Loucy (cell line): ENCODE measurements around the gene FIBCD1.

ENCODE experiments used
- H2AFZ ChIP-seq: fragments of 200-600 bp; sonication (generic); 2 replicates; pipeline ENCODE4 v1.6.0; 2016; ENCODE audit warnings: antibody characterized with exemption, mild to moderate bottlenecking, low read length, moderate library complexity
- H3F3A ChIP-seq: fragments of 200-600 bp; 2 replicates; pipeline ENCODE4 v1.6.0; 2016; ENCODE audit warnings: antibody characterized with exemption, low read depth, mild to moderate bottlenecking
- H3K27me3 ChIP-seq: fragments of 200-600 bp; sonication (generic); 2 replicates; pipeline ENCODE4 v1.6.1; 2014; ENCODE audit warnings: low read length, mild to moderate bottlenecking; ENCODE audit not compliant: insufficient read depth, poor library complexity, severe bottlenecking
- H3K36me3 ChIP-seq: fragments of 200-600 bp; sonication (generic); 2 replicates; pipeline ENCODE4 v1.6.1; 2016; ENCODE audit warnings: low read length; ENCODE audit not compliant: insufficient read depth
- H3K4me1 ChIP-seq: fragments of 200-600 bp; sonication (generic); 2 replicates; pipeline ENCODE4 v1.5.1; 2014; ENCODE audit warnings: low read length, mild to moderate bottlenecking; ENCODE audit not compliant: insufficient read depth, poor library complexity, severe bottlenecking
- H3K4me2 ChIP-seq: fragments of 200-600 bp; sonication (generic); 2 replicates; pipeline ENCODE4 v1.6.0; 2014; ENCODE audit warnings: antibody characterized with exemption, low read length, low read depth, mild to moderate bottlenecking; ENCODE audit not compliant: poor library complexity, severe bottlenecking
- H3K4me3 ChIP-seq: fragments of 200-600 bp; sonication (generic); 2 replicates; pipeline ENCODE4 v1.5.1; 2014; ENCODE audit warnings: low read length, mild to moderate bottlenecking, mixed read lengths; ENCODE audit not compliant: poor library complexity, severe bottlenecking
- H3K79me2 ChIP-seq: fragments of 200-600 bp; sonication (generic); 2 replicates; pipeline ENCODE4 v1.6.1; 2014; ENCODE audit warnings: low read length; ENCODE audit not compliant: insufficient read depth
- H3K9ac ChIP-seq: fragments of 200-600 bp; sonication (generic); 2 replicates; pipeline ENCODE4 v1.6.0; 2014; ENCODE audit warnings: mild to moderate bottlenecking, low read depth, low read length, moderate library complexity; ENCODE audit not compliant: poor library complexity, severe bottlenecking
- H3K9me2 ChIP-seq: fragments of 200-600 bp; sonication (generic); replicated peaks from 2 replicates; pipeline ENCODE4 v1.6.1; 2016; ENCODE audit warnings: low read depth, low read length, mixed read lengths
- H3K9me3 ChIP-seq: fragments of 200-600 bp; sonication (generic); 2 replicates; pipeline ENCODE4 v1.6.1; 2014; ENCODE audit warnings: mild to moderate bottlenecking, antibody characterized with exemption, low read length, low read depth; ENCODE audit not compliant: insufficient read depth
- H4K20me1 ChIP-seq: fragments of 200-600 bp; sonication (generic); 2 replicates; pipeline ENCODE4 v1.6.0; 2014; ENCODE audit warnings: antibody characterized with exemption, low read length, mild to moderate bottlenecking; ENCODE audit not compliant: insufficient read depth, poor library complexity, severe bottlenecking
- CTCF ChIP-seq: fragments of 200-600 bp; sonication (generic); conservative IDR thresholded peaks from 2 replicates; pipeline ENCODE4 v1.5.1; 2014; ENCODE audit warnings: mild to moderate bottlenecking, antibody characterized with exemption, low read length
- EZH2phosphoT487 ChIP-seq: fragments of 200-600 bp; IDR thresholded peaks from 2 replicates; pipeline ENCODE4 v1.6.1; 2018; ENCODE audit warnings: antibody characterized with exemption, mild to moderate bottlenecking, moderate library complexity, borderline replicate concordance

FIBCD1 gene

GRCh38 chr9:130970052-130970451, 31.0 kb upstream of the FIBCD1 start:
- Histone ChIP-seq H4K20me1 (no peaks in the 10 kb centered on the region), H3K4me1 (no peaks in the 10 kb centered on the region), H3K9ac (no peak overlapping the region)

GRCh38 chr9:130965680-130966079, 26.6 kb upstream of the FIBCD1 start:
- H3K27me3 ChIP-seq = no peaks in the 10 kb centered on the region

More at GRCh38 chr9:130970052-130970451, 31.0 kb upstream of the FIBCD1 start:
- H3K79me2 ChIP-seq = no peaks in the 10 kb centered on the region
- no peaks in the 10 kb centered on the region for H3K36me3 ChIP-seq
- no peak overlapping the region for H3K4me2 ChIP-seq
- TF ChIP-seq EZH2phosphoT487 = no peak
- TF ChIP-seq CTCF = no peak
- H3F3A ChIP-seq = no peaks in the 10 kb centered on the region
- H2AFZ ChIP-seq = no peak overlapping the region
- H3K27me3 ChIP-seq = no peaks in the 10 kb centered on the region
- no peaks in the 10 kb centered on the region for H3K9me3 ChIP-seq
- no peak overlapping the region for H3K4me3 ChIP-seq
- no peaks in the 10 kb centered on the region for H3K9me2 ChIP-seq

GRCh38 chr9:130963916-130964315, 24.9 kb upstream of the FIBCD1 start:
- H3K4me1 ChIP-seq = no peaks in the 10 kb centered on the region
- no peak overlapping the region for H3K4me2 ChIP-seq
- H3F3A ChIP-seq = no peaks in the 10 kb centered on the region
- H3K79me2 ChIP-seq = no peaks in the 10 kb centered on the region
- H3K4me3 ChIP-seq = no peak overlapping the region
- H3K9me2 ChIP-seq = no peaks in the 10 kb centered on the region
- no peak overlapping the region for H3K9ac ChIP-seq
- H3K27me3 ChIP-seq = no peaks in the 10 kb centered on the region
- TF ChIP-seq CTCF = no peak
- H4K20me1 ChIP-seq = no peaks in the 10 kb centered on the region
- H2AFZ ChIP-seq = no peak overlapping the region
- no peaks in the 10 kb centered on the region for H3K36me3 ChIP-seq
- no peaks in the 10 kb centered on the region for H3K9me3 ChIP-seq

More at GRCh38 chr9:130965680-130966079, 26.6 kb upstream of the FIBCD1 start:
- Histone ChIP-seq H4K20me1 (no peaks in the 10 kb centered on the region), H3F3A (no peaks in the 10 kb centered on the region), H3K4me3 (no peak overlapping the region), H3K4me2 (no peak overlapping the region), H3K4me1 (no peaks in the 10 kb centered on the region), H3K79me2 (no peaks in the 10 kb centered on the region), H3K9me2 (no peaks in the 10 kb centered on the region), H2AFZ (no peak overlapping the region), H3K9ac (no peak overlapping the region), H3K9me3 (no peaks in the 10 kb centered on the region), H3K36me3 (no peaks in the 10 kb centered on the region)
- TF ChIP-seq EZH2phosphoT487 = no peak
- TF ChIP-seq CTCF = no peak
